Mucosa of stomach (tissue), 1 donor: ENCODE measurements around the gene PTPRK.

Experiments
- H3K27me3 ChIP-seq: one replicate; pipeline ENCODE4 v1.7.0; 2013; ENCODE audit warnings: mild to moderate bottlenecking, low read length; ENCODE audit not compliant: control insufficient read depth, insufficient read depth
- H3K36me3 ChIP-seq: one replicate; pipeline ENCODE4 v1.7.0; 2013; ENCODE audit warnings: low read length; ENCODE audit not compliant: control insufficient read depth, insufficient read depth
- H3K4me1 ChIP-seq: one replicate; pipeline ENCODE4 v1.7.0; 2013; ENCODE audit warnings: mild to moderate bottlenecking, low read length; ENCODE audit not compliant: control insufficient read depth, insufficient read depth
- H3K4me3 ChIP-seq: one replicate; pipeline ENCODE4 v1.7.0; 2013; ENCODE audit warnings: low read length
- H3K9ac ChIP-seq: one replicate; pipeline ENCODE4 v1.7.0; 2013; ENCODE audit warnings: mild to moderate bottlenecking, low read length, moderate library complexity
- H3K9me3 ChIP-seq: one replicate; pipeline ENCODE4 v1.7.0; 2013; ENCODE audit warnings: mild to moderate bottlenecking, low read length, moderate library complexity; ENCODE audit not compliant: control insufficient read depth
- donor health status: Pancreatic carcinoma.

PTPRK gene

GRCh38 chr6:128252341-128253176 lies 267.8 kb downstream of the PTPRK start:
- Histone ChIP-seq H3K9ac (no peak overlapping the region), H3K4me3 (no peak overlapping the region), H3K36me3 (no peaks in the 10 kb centered on the region), H3K9me3 (no peaks in the 10 kb centered on the region), H3K27me3 (no peaks in the 10 kb centered on the region), H3K4me1 (no peaks in the 10 kb centered on the region)

GRCh38 chr6:128251445-128252340 lies 268.7 kb downstream of the PTPRK start:
- no peaks in the 10 kb centered on the region for H3K27me3 ChIP-seq

DNA sequence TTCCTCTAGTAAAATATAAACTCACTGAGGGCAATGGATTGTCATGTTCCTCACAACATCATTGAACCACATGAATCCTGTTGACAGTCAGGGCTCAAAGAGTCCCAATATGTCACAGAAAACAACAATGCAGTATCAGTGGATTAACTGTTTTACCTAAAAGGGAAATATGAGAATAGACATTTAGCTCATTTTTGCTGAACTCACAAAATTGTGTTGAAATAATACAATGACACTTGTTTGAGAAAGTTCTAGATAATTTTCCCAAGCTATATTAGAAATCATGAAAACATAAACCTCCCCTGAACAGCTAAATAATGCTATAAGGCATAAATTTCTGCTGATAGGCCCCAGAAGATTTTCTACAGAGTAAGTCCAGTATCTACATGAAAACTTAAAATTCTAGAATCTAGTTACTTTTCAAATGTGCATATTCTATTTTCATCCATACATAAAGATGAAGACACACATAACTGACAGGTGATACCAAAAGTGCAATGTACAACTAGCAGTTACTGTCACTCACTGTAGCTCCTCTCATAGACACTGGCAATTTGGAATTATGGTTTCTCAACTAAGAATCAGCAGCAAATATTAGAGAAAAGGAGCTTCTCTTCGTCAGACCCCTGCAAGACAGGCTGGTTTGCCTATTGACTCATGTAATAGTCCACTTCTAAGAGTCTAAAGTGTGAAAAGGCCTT lies 269.9 kb downstream of the PTPRK start:
- Histone ChIP-seq H3K4me3 (no peak overlapping the region), H3K27me3 (no peaks in the 10 kb centered on the region), H3K36me3 (no peaks in the 10 kb centered on the region), H3K9ac (no peak overlapping the region), H3K9me3 (no peaks in the 10 kb centered on the region), H3K4me1 (no peaks in the 10 kb centered on the region)

More at GRCh38 chr6:128251445-128252340, 268.7 kb downstream of the PTPRK start:
- Histone ChIP-seq H3K36me3 (no peaks in the 10 kb centered on the region), H3K4me1 (no peaks in the 10 kb centered on the region), H3K4me3 (no peak overlapping the region), H3K9ac (no peak overlapping the region), H3K9me3 (no peaks in the 10 kb centered on the region)

DNA sequence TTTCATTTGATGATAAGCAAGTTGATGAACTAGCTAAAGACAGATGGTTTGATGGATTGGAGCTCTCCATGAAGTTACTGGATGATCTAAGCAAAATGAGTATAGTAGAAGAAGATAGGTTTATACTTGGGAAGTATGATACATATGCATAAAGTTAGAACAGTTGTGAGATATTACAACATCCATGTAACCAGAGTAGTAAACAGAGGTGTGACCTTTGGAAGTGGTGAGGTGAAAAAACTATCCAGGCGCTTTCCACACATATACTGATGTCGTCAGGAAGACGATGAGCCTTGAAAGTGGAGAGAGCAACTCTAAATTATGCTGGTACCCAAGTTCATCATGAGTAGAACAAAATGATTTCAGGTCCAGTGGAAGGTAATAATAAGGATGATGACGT lies 271.0 kb downstream of the PTPRK start:
- no peaks in the 10 kb centered on the region for H3K36me3 ChIP-seq
- H3K4me1 ChIP-seq, result no peaks in the 10 kb centered on the region
- no peaks in the 10 kb centered on the region for H3K9me3 ChIP-seq
- H3K27me3 ChIP-seq, result no peaks in the 10 kb centered on the region
- H3K4me3 ChIP-seq, result no peak overlapping the region
- H3K9ac ChIP-seq, result no peak overlapping the region

- Histone ChIP-seq H3K27me3 (no peaks in the 10 kb centered on the region), H3K9me3 (no peaks in the 10 kb centered on the region)
Observed at GRCh38 chr6:128246472-128247260, 273.7 kb downstream of the PTPRK start.

GRCh38 chr6:128244751-128245405 lies 275.5 kb downstream of the PTPRK start:
- H3K9ac ChIP-seq, result no peak overlapping the region
- no peak overlapping the region for H3K4me3 ChIP-seq
- H3K4me1 ChIP-seq, result no peaks in the 10 kb centered on the region
- H3K9me3 ChIP-seq, result no peaks in the 10 kb centered on the region
- H3K27me3 ChIP-seq, result no peaks in the 10 kb centered on the region
- H3K36me3 ChIP-seq, result no peaks in the 10 kb centered on the region

More at GRCh38 chr6:128246472-128247260, 273.7 kb downstream of the PTPRK start:
- no peaks in the 10 kb centered on the region for H3K36me3 ChIP-seq
- H3K4me3 ChIP-seq, result no peak overlapping the region
- no peak overlapping the region for H3K9ac ChIP-seq
- no peaks in the 10 kb centered on the region for H3K4me1 ChIP-seq

- H3K4me3 ChIP-seq, result no peak overlapping the region
- H3K36me3 ChIP-seq, result no peaks in the 10 kb centered on the region
- no peaks in the 10 kb centered on the region for H3K4me1 ChIP-seq
- no peak overlapping the region for H3K9ac ChIP-seq
- H3K27me3 ChIP-seq, result no peaks in the 10 kb centered on the region
- H3K9me3 ChIP-seq, result no peaks in the 10 kb centered on the region
Observed at GRCh38 chr6:128242765-128243403, 277.5 kb downstream of the PTPRK start.

- H3K27me3 ChIP-seq, result no peaks in the 10 kb centered on the region
- H3K9ac ChIP-seq, result no peak overlapping the region
- H3K36me3 ChIP-seq, result no peaks in the 10 kb centered on the region
- no peak overlapping the region for H3K4me3 ChIP-seq
- no peaks in the 10 kb centered on the region for H3K9me3 ChIP-seq
- no peaks in the 10 kb centered on the region for H3K4me1 ChIP-seq
Observed at GRCh38 chr6:128241216-128241615, 279.2 kb downstream of the PTPRK start.

- Histone ChIP-seq H3K27me3 (no peaks in the 10 kb centered on the region), H3K36me3 (no peaks in the 10 kb centered on the region), H3K4me3 (no peak overlapping the region), H3K9me3 (no peaks in the 10 kb centered on the region), H3K4me1 (no peaks in the 10 kb centered on the region), H3K9ac (no peak overlapping the region)
Observed at GRCh38 chr6:128240024-128240428, 280.4 kb downstream of the PTPRK start.

GRCh38 chr6:128239146-128239545 lies 281.3 kb downstream of the PTPRK start:
- no peaks in the 10 kb centered on the region for H3K36me3 ChIP-seq
- H3K9me3 ChIP-seq, result no peaks in the 10 kb centered on the region
- H3K4me1 ChIP-seq, result no peaks in the 10 kb centered on the region
- no peak overlapping the region for H3K9ac ChIP-seq
- no peaks in the 10 kb centered on the region for H3K27me3 ChIP-seq
- no peak overlapping the region for H3K4me3 ChIP-seq
